ENCODE results near the gene RAI14. TPM values are rescaled to one million over a fixed set of nuclear protein-coding genes. Genes with fewer than 3 reads are reported as not detected.

RAI14 gene
- total and polyA plus RNA-seq, 2 experiments from 2014 or later: 42.2 to 49.6 TPM

- no peaks in the 10 kb centered on the region for H3K9me2 ChIP-seq (replicated peaks; ENCODE audit: insufficient read depth)
- no peak overlapping the region for H3K4me3 ChIP-seq
Measured at GRCh38 chr5:34790069-34790468, 133.9 kb downstream of the RAI14 start.

GRCh38 chr5:34791761-34792244 lies 135.7 kb downstream of the RAI14 start:
- Histone ChIP-seq H3K79me2 (peaks cover 3% of the 10 kb centered on the region), H3K4me1 (ENCODE audit: insufficient read depth) (no peaks in the 10 kb centered on the region), H3K4me3 (no peak overlapping the region), H3K9me3 (ENCODE audit: low read depth) (no peaks in the 10 kb centered on the region), H3K4me2 (peak overlapping the region; percentile 20), H3K9me2 (replicated peaks; ENCODE audit: insufficient read depth) (no peaks in the 10 kb centered on the region), H2AFZ (no peak overlapping the region), H4K20me1 (ENCODE audit: insufficient read depth, poor library complexity, severe bottlenecking) (no peaks in the 10 kb centered on the region), H3K27ac (peak overlapping the region; percentile 80), H3K36me3 (replicated peaks; ENCODE audit: insufficient read depth, low read depth) (no peaks in the 10 kb centered on the region), H3K27me3 (no peaks in the 10 kb centered on the region)
- 72% methylated on average over 5 of the region's 5 CpGs for WGBS (ENCODE audit: low lambda C conversion rate, missing lambda C conversion rate)
- no peak for TF ChIP-seq CTCF (IDR thresholded peaks at IDR 0.05; ENCODE audit: poor library complexity)
- no peak for TF ChIP-seq EZH2phosphoT487 (IDR thresholded peaks at IDR 0.05; ENCODE audit: low read depth, severe bottlenecking, unreplicated experiment)
- no peak for TF ChIP-seq EZH2 (IDR thresholded peaks at IDR 0.05; ENCODE audit: borderline replicate concordance)
- DNase-seq (ENCODE audit: low spot score): peak; percentile 47

More at GRCh38 chr5:34790069-34790468, 133.9 kb downstream of the RAI14 start:
- H2AFZ ChIP-seq: no peak overlapping the region
- WGBS (ENCODE audit: low lambda C conversion rate, missing lambda C conversion rate): 96% methylated on average over 1 of the region's 1 CpG
- no peak overlapping the region for H3K4me2 ChIP-seq
- H3K9me3 ChIP-seq (ENCODE audit: low read depth): no peaks in the 10 kb centered on the region
- peaks cover 3% of the 10 kb centered on the region for H3K79me2 ChIP-seq
- DNase-seq (ENCODE audit: low spot score): no peak
- H4K20me1 ChIP-seq (ENCODE audit: insufficient read depth, poor library complexity, severe bottlenecking): no peaks in the 10 kb centered on the region
- H3K27me3 ChIP-seq: no peaks in the 10 kb centered on the region
- H3K27ac ChIP-seq: no peak overlapping the region
- no peak for TF ChIP-seq EZH2phosphoT487 (IDR thresholded peaks at IDR 0.05; ENCODE audit: low read depth, severe bottlenecking, unreplicated experiment)
- TF ChIP-seq CTCF (IDR thresholded peaks at IDR 0.05; ENCODE audit: poor library complexity): no peak
- TF ChIP-seq EZH2 (IDR thresholded peaks at IDR 0.05; ENCODE audit: borderline replicate concordance): no peak
- no peaks in the 10 kb centered on the region for H3K36me3 ChIP-seq (replicated peaks; ENCODE audit: insufficient read depth, low read depth)
- H3K4me1 ChIP-seq (ENCODE audit: insufficient read depth): no peaks in the 10 kb centered on the region

- Histone ChIP-seq H3K9me3 (ENCODE audit: low read depth) (no peaks in the 10 kb centered on the region), H3K27me3 (no peaks in the 10 kb centered on the region), H3K9me2 (replicated peaks; ENCODE audit: insufficient read depth) (no peaks in the 10 kb centered on the region), H3K79me2 (no peaks in the 10 kb centered on the region), H3K4me1 (ENCODE audit: insufficient read depth) (no peaks in the 10 kb centered on the region), H2AFZ (no peak overlapping the region), H3K36me3 (replicated peaks; ENCODE audit: insufficient read depth, low read depth) (no peaks in the 10 kb centered on the region), H3K27ac (no peak overlapping the region), H3K4me3 (no peak overlapping the region), H4K20me1 (ENCODE audit: insufficient read depth, poor library complexity, severe bottlenecking) (no peaks in the 10 kb centered on the region), H3K4me2 (no peak overlapping the region)
- no peak for DNase-seq (ENCODE audit: low spot score)
- TF ChIP-seq EZH2 (IDR thresholded peaks at IDR 0.05; ENCODE audit: borderline replicate concordance) (no peak), CTCF (IDR thresholded peaks at IDR 0.05; ENCODE audit: poor library complexity) (no peak), EZH2phosphoT487 (IDR thresholded peaks at IDR 0.05; ENCODE audit: low read depth, severe bottlenecking, unreplicated experiment) (no peak)
- WGBS (ENCODE audit: low lambda C conversion rate, missing lambda C conversion rate): 92% methylated on average over 9 of the region's 9 CpGs
Measured at GRCh38 chr5:34802834-34803563, 146.9 kb downstream of the RAI14 start.
